Mesenchymal stem cell (in vitro differentiated cells and primary cell): ENCODE measurements around the gene ARAP2.
A peak's percentile ranks its signal among the peaks of the same experiment; 100 is the strongest.

Experiments
- DNase-seq: peaks from one replicate; pipeline ENCODE4 v3.0.0-alpha.2; 2013
- H2AFZ ChIP-seq: one replicate; pipeline ENCODE4 v1.6.1; 2013; ENCODE audit warnings: low read depth, mild to moderate bottlenecking, control low read depth, inconsistent platforms, low read length, moderate library complexity
- H2AK5ac ChIP-seq: 2 replicates; pipeline ENCODE4 v1.6.1; 2013; ENCODE audit warnings: low read length, moderate library complexity, mild to moderate bottlenecking, inconsistent platforms; ENCODE audit not compliant: severe bottlenecking
- H2BK120ac ChIP-seq: one replicate; pipeline ENCODE4 v1.6.1; 2013; ENCODE audit warnings: low read depth, mild to moderate bottlenecking, inconsistent platforms, low read length, moderate library complexity
- H2BK12ac ChIP-seq, 2 experiments: one replicate each; pipeline ENCODE4 v1.6.1; 2013; ENCODE audit warnings: inconsistent platforms in 2 of 2, low read length in 2 of 2, mild to moderate bottlenecking in 2 of 2, moderate library complexity in 2 of 2, control low read depth in 1 of 2
- H2BK15ac ChIP-seq: one replicate; pipeline ENCODE4 v1.6.1; 2013; ENCODE audit warnings: mild to moderate bottlenecking, low read depth, inconsistent platforms; ENCODE audit not compliant: poor library complexity, severe bottlenecking
- H2BK5ac ChIP-seq: 2 replicates; pipeline ENCODE4 v1.6.1; 2013; ENCODE audit warnings: low read depth, mild to moderate bottlenecking, low read length, control low read depth, inconsistent platforms; ENCODE audit not compliant: poor library complexity, severe bottlenecking
- H3K14ac ChIP-seq, 2 experiments: one replicate each; pipeline ENCODE4 v1.6.1; 2013; ENCODE audit warnings: inconsistent platforms in 2 of 2, low read length in 2 of 2, control low read depth in 1 of 2, mild to moderate bottlenecking in 1 of 2, moderate library complexity in 1 of 2
- H3K18ac ChIP-seq, 2 experiments: one replicate each; pipeline ENCODE4 v1.6.1; 2013; ENCODE audit warnings: inconsistent platforms in 2 of 2, low read length in 2 of 2, control low read depth in 1 of 2, low read depth in 1 of 2, mild to moderate bottlenecking in 1 of 2
- H3K23ac ChIP-seq, 2 experiments: one replicate each; pipeline ENCODE4 v1.6.1; 2013; ENCODE audit warnings: inconsistent platforms in 2 of 2, low read length in 2 of 2, mild to moderate bottlenecking in 2 of 2, moderate library complexity in 2 of 2, control low read depth in 1 of 2
- H3K27ac ChIP-seq: 2 replicates; pipeline ENCODE4 v1.5.1; 2013; ENCODE audit warnings: mild to moderate bottlenecking, moderate library complexity, low read length, control low read depth, inconsistent platforms; ENCODE audit not compliant: poor library complexity, severe bottlenecking
- H3K27me3 ChIP-seq, 2 experiments: 2 replicates each; pipeline versions ENCODE4 v1.6.1 to v1.7.0; 2013; ENCODE audit warnings: low read length in 2 of 2, mild to moderate bottlenecking in 2 of 2, moderate library complexity in 2 of 2, control low read depth in 1 of 2, inconsistent platforms in 1 of 2; ENCODE audit not compliant: control insufficient read depth in 1 of 2, insufficient read depth in 1 of 2
- H3K36me3 ChIP-seq, 2 experiments: 2 replicates each; pipeline versions ENCODE4 v1.6.1 to v1.7.0; 2013; ENCODE audit warnings: low read length in 2 of 2, control low read depth in 1 of 2, inconsistent platforms in 1 of 2, low read depth in 1 of 2, mild to moderate bottlenecking in 1 of 2; ENCODE audit not compliant: insufficient read depth in 2 of 2, control insufficient read depth in 1 of 2
- H3K4ac ChIP-seq, 2 experiments: one replicate each; pipeline ENCODE4 v1.6.1; 2013; ENCODE audit warnings: inconsistent platforms in 2 of 2, low read length in 2 of 2, mild to moderate bottlenecking in 2 of 2, moderate library complexity in 2 of 2, control low read depth in 1 of 2, low read depth in 1 of 2
- H3K4me1 ChIP-seq: 2 replicates; pipeline ENCODE4 v1.6.1; 2013; ENCODE audit warnings: low read depth, low read length, control low read depth; ENCODE audit not compliant: control insufficient read depth, insufficient read depth
- H3K4me2 ChIP-seq: 2 replicates; pipeline ENCODE4 v1.6.1; 2013; ENCODE audit warnings: low read length, mild to moderate bottlenecking, inconsistent platforms; ENCODE audit not compliant: poor library complexity, severe bottlenecking
- H3K4me3 ChIP-seq, 2 experiments: 2 replicates each; pipeline versions ENCODE4 v1.5.1 to v1.7.0; 2013; ENCODE audit warnings: low read length in 2 of 2, mild to moderate bottlenecking in 2 of 2, control low read depth in 1 of 2, low read depth in 1 of 2; ENCODE audit not compliant: insufficient read depth in 1 of 2
- H3K79me1 ChIP-seq: replicated peaks from 2 replicates; pipeline ENCODE4 v1.6.1; 2013; ENCODE audit warnings: mild to moderate bottlenecking, control low read depth, low read length, inconsistent platforms; ENCODE audit not compliant: poor library complexity, severe bottlenecking
- H3K9ac ChIP-seq: 2 replicates; pipeline ENCODE4 v1.7.0; 2013; ENCODE audit warnings: mild to moderate bottlenecking, low read length, moderate library complexity
- H3K9me3 ChIP-seq: 2 replicates; pipeline ENCODE4 v1.7.0; 2013; ENCODE audit warnings: mild to moderate bottlenecking, low read length; ENCODE audit not compliant: control insufficient read depth
- H4K8ac ChIP-seq: one replicate; pipeline ENCODE4 v1.6.1; 2013; ENCODE audit warnings: inconsistent platforms, mild to moderate bottlenecking, low read length, moderate library complexity
- H4K91ac ChIP-seq: one replicate; pipeline ENCODE4 v1.6.1; 2013; ENCODE audit warnings: mild to moderate bottlenecking, low read length, inconsistent platforms
- WGBS: methylation state at CpG from one replicate; pipeline ENCODE4 v1.1.7; 2013; ENCODE audit warnings: mixed read lengths; 5-methylcytosine and 5-hydroxymethylcytosine counted together

The ARAP2 gene

DNA sequence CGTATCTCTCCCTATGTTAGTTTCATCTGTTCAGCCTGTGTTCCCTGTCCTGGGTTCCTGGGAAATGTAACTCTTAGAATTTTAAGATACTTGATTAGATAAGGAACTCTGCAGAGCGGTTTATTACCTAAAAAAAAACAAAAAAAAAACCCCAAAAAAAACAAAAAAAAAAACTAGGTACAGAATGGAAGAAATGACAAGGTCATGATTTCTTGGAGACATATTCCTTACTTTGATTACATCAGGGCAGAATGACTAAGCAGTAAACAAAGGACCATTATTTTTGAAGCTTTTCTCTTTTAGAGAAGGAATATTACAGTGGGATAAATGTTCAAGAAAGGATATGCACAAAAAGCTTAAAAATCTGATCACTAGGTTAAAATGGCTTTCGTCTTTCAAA, 171.8 kb downstream of the ARAP2 start:
- Histone ChIP-seq H2BK12ac (no peak overlapping the region), H3K4ac (no peak overlapping the region), H3K4me3 (no peak overlapping the region), H3K27me3 (no peaks in the 10 kb centered on the region), H3K4me1 (no peaks in the 10 kb centered on the region), H4K91ac (no peak overlapping the region), H3K9me3 (no peaks in the 10 kb centered on the region), H2AK5ac (no peak overlapping the region), H3K9ac (no peak overlapping the region), H3K23ac (no peak overlapping the region), H3K27ac (no peak overlapping the region), H3K4me2 (no peak overlapping the region), H3K36me3 (peaks cover 0 to 3% of the 10 kb centered on the region in 2 experiments), H2BK5ac (no peak overlapping the region), H3K79me1 (no peaks in the 10 kb centered on the region), H2AFZ (no peak overlapping the region), H3K14ac (no peak overlapping the region), H2BK15ac (no peak overlapping the region), H4K8ac (no peak overlapping the region), H3K18ac (no peak overlapping the region), H2BK120ac (no peak overlapping the region)
- 84% methylated on average over 2 of the region's 3 CpGs for WGBS
- DNase-seq: no peak

DNA sequence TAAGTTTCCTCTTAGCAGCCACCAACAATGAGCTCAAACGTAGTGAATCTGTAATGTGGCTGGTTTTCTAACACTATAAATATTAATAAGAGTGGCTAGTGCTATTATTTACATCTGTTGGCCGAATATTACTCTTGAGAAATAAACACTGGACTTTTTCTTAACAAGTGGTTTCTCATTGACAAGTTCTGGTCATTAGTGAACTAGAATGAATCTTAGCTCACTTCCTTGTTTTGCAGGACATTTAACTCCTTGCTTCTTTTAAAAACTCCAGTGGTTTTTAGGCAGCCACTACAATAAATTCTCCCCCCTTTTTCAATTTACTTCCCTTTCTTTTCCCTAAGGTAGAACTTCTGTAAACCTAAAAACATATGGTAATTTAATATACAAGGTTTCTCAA, 177.2 kb downstream of the ARAP2 start:
- no peak overlapping the region for H3K4me3 ChIP-seq
- no peak overlapping the region for H3K4ac ChIP-seq
- no peak overlapping the region for H2AK5ac ChIP-seq
- H3K23ac ChIP-seq: no peak overlapping the region
- H3K9me3 ChIP-seq: no peaks in the 10 kb centered on the region
- no peak overlapping the region for H2BK12ac ChIP-seq
- no peak overlapping the region for H2BK5ac ChIP-seq
- H2BK120ac ChIP-seq: no peak overlapping the region
- peaks cover 2% of the 10 kb centered on the region for H3K79me1 ChIP-seq
- no peak overlapping the region for H4K8ac ChIP-seq
- H3K18ac ChIP-seq: no peak overlapping the region
- no peak overlapping the region for H3K27ac ChIP-seq
- H3K4me2 ChIP-seq: no peak overlapping the region
- H3K14ac ChIP-seq: no peak overlapping the region
- no peak overlapping the region for H3K9ac ChIP-seq
- no peak overlapping the region for H4K91ac ChIP-seq
- H3K27me3 ChIP-seq: no peaks in the 10 kb centered on the region
- 14% methylated on average over 1 of the region's 2 CpGs for WGBS
- no peak overlapping the region for H2BK15ac ChIP-seq
- no peak overlapping the region for H2AFZ ChIP-seq
- peaks cover 6% of the 10 kb centered on the region for H3K4me1 ChIP-seq
- peaks cover 0 to 18% of the 10 kb centered on the region in 2 experiments for H3K36me3 ChIP-seq
- DNase-seq: no peak

DNA sequence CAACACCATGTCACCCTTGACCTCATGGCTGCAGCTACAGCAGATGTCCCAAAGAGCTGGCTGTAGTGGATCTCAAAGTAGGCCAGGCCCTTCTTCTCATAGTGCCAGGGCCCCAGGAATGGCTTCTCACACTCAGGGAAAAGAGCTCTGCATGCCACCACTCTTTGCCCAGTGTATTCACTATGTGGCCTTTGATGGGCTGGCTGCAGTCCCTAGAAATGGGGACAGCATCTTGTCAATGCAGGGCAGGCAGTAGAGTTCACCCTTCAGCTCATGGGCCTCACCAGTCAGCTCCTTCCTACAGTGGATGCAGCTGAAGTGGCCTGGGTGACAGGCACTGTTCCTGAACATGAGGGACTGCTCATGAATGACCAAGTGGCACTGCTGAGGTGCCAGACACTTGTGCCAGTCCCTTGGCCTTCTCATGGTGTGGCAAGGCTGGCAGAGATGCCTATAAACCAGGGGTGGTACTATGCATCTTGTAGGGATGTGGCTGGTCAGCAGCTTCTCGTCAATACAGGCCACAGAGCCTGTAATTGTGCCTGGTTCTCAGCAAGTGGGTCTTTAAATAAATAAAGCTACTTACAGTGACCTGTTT, 178.9 kb downstream of the ARAP2 start:
- no peak overlapping the region for H4K91ac ChIP-seq
- no peak for DNase-seq
- 92% methylated on average over 1 of the region's 1 CpG for WGBS
- no peak overlapping the region for H2BK15ac ChIP-seq
- no peak overlapping the region for H2BK12ac ChIP-seq
- H3K4ac ChIP-seq: no peak overlapping the region
- H3K36me3 ChIP-seq: peaks cover 0 to 18% of the 10 kb centered on the region in 2 experiments
- H3K9ac ChIP-seq: no peak overlapping the region
- H2BK5ac ChIP-seq: no peak overlapping the region
- H3K18ac ChIP-seq: no peak overlapping the region
- no peak overlapping the region for H2AK5ac ChIP-seq
- no peak overlapping the region for H3K14ac ChIP-seq
- H2BK120ac ChIP-seq: no peak overlapping the region
- H3K23ac ChIP-seq: no peak overlapping the region
- no peak overlapping the region for H3K27ac ChIP-seq
- H3K79me1 ChIP-seq: peaks cover 2% of the 10 kb centered on the region
- no peak overlapping the region for H3K4me2 ChIP-seq
- H4K8ac ChIP-seq: no peak overlapping the region
- no peaks in the 10 kb centered on the region for H3K27me3 ChIP-seq
- peaks cover 2% of the 10 kb centered on the region for H3K9me3 ChIP-seq
- H3K4me3 ChIP-seq: no peak overlapping the region
- H3K4me1 ChIP-seq: peaks cover 6% of the 10 kb centered on the region
- no peak overlapping the region for H2AFZ ChIP-seq

DNA sequence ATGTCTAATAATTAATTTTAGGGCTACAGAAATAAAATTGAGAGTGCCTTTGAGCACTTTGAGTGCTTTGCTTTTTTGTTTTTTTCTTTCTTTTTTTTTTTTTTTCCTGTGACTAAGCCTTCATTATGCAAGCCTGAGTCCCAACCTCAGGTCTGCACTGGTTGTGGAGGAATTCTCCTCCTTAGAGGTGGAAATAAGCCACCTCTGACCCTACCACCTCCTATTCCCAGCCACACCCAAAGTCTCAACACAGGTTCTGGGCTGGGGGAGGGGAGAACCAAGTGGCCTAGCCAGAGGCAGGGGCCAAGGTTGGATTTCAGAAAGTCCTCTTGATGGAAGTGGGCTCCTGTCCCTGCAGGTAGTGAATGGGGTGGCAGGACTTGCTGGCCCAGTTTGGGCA, 180.2 kb downstream of the ARAP2 start:
- H3K9ac ChIP-seq: no peak overlapping the region

More for the DNA sequence above, 180.2 kb downstream of the ARAP2 start:
- DNase-seq: no peak
- no peak overlapping the region for H3K4me2 ChIP-seq
- H3K4ac ChIP-seq: no peak overlapping the region
- H2BK120ac ChIP-seq: no peak overlapping the region
- H3K4me3 ChIP-seq: no peak overlapping the region
- no peak overlapping the region for H3K18ac ChIP-seq
- H2BK5ac ChIP-seq: no peak overlapping the region
- H3K27me3 ChIP-seq: no peaks in the 10 kb centered on the region
- no peak overlapping the region for H2AFZ ChIP-seq
- no peak overlapping the region for H3K23ac ChIP-seq
- peaks cover 6% of the 10 kb centered on the region for H3K4me1 ChIP-seq
- H2BK15ac ChIP-seq: no peak overlapping the region
- H4K91ac ChIP-seq: no peak overlapping the region
- H3K27ac ChIP-seq: peak overlapping the region; percentile 21
- peak overlapping the region; percentile 29 for H2AK5ac ChIP-seq
- H3K79me1 ChIP-seq: peaks cover 2% of the 10 kb centered on the region
- peaks cover 0 to 18% of the 10 kb centered on the region in 2 experiments for H3K36me3 ChIP-seq
- H2BK12ac ChIP-seq: no peak overlapping the region
- peaks cover 2% of the 10 kb centered on the region for H3K9me3 ChIP-seq
- peak overlapping the region in 1 of 2 experiments; percentile 55 for H3K14ac ChIP-seq
- H4K8ac ChIP-seq: no peak overlapping the region
